GM12872 (cell line): ENCODE data around the gene DNAH6.

Experiments
- TF ChIP-seq, protein P1 (sequence below): IDR thresholded peaks from 3 replicates; pipeline ENCODE4 v1.5.1; 2011; ENCODE audit warnings: low read depth, mild to moderate bottlenecking, low read length, moderate library complexity; ENCODE audit not compliant: insufficient read depth

DNAH6 gene

DNA sequence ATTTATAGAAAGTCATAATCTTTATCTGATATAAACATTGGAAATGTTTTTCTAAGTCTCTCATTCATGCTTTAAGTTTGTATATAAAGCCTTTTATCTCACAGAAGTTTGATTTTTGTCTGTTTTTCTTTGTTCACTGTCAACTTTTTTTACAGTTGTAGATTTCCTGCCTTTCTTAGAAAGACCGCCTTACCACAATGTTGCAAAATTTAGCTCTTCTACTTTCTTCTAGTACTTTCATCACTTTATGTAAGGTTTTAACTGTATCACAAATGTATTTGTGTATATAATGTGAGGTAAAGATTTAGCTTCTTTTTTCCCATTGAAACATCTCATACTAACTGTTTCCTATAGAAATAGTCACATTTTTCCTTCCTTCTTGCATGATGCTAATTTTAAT is 136.1 kb downstream of the DNAH6 start:
- TF ChIP-seq, protein P1, sequence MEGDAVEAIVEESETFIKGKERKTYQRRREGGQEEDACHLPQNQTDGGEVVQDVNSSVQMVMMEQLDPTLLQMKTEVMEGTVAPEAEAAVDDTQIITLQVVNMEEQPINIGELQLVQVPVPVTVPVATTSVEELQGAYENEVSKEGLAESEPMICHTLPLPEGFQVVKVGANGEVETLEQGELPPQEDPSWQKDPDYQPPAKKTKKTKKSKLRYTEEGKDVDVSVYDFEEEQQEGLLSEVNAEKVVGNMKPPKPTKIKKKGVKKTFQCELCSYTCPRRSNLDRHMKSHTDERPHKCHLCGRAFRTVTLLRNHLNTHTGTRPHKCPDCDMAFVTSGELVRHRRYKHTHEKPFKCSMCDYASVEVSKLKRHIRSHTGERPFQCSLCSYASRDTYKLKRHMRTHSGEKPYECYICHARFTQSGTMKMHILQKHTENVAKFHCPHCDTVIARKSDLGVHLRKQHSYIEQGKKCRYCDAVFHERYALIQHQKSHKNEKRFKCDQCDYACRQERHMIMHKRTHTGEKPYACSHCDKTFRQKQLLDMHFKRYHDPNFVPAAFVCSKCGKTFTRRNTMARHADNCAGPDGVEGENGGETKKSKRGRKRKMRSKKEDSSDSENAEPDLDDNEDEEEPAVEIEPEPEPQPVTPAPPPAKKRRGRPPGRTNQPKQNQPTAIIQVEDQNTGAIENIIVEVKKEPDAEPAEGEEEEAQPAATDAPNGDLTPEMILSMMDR, result no peak

GRCh38 chr2:84653302-84653701 is 137.0 kb downstream of the DNAH6 start:
- TF ChIP-seq, protein P1, result no peak

DNA sequence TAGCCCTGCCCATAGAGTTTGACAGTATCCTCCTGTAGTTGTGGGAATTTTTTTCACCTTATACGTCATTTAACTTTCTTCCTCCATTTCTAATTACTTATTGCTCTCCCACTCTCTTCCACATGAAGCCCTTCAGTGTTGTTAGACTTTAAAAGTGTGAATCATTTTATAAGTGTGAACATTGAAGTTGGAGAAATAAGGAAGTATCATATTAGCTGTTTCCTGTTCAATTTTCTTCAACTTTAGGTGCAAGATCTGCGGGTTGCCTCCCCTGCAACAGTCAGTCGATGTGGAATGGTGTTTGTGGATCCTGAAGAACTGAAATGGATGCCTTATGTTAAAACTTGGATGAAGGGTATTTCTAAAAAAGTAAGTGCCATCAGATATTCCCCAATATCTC is 138.1 kb downstream of the DNAH6 start:
- TF ChIP-seq, protein P1, result no peak

- TF ChIP-seq, protein P1, result no peak
Measured at GRCh38 chr2:84669122-84669521, 152.8 kb downstream of the DNAH6 start.

DNA sequence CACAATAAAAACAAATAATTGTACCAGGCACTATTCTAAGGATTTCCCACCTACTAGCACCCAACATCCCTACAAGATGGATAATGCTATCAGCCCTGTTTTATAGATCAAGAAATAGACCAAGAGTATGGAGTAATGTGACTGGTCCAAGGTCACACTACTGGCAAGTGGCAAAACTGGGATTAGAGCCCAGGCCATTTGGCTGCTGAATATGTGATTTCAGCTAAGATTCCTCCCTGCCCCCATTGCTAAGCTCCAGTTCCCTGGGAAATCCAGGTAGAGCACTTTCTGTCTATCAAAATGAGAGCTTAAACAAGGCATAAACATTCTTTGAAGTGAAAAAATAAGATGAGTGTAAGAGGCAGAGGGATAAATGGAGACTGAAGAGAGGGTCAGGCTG is 157.8 kb downstream of the DNAH6 start:
- TF ChIP-seq, protein P1, result no peak

- TF ChIP-seq, protein P1, result no peak
Measured at GRCh38 chr2:84674586-84674985, 158.3 kb downstream of the DNAH6 start.

- TF ChIP-seq, protein P1, result no peak
Measured at GRCh38 chr2:84676295-84676694, 160.0 kb downstream of the DNAH6 start.

DNA sequence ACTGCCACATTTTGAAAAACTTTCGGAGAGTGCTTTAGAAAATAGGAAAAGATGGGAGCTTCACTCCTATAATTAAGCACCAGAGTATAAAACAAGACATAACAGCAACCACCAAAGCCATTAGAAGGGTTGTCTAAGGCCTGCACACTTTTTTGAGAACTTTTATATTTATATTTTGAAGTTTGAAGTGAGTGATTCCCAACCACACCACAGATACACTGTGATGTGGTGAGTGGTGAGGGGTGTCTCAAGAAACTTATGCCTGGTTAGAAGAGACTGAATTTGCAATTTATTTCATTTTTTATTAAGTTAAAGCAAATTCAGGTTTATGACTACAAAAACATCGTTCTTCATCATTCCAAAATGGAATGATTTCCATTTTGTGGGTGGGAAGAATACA is 161.9 kb downstream of the DNAH6 start:
- TF ChIP-seq, protein P1, result no peak
